ENCODE measurements around the gene FAM114A1.

Gene FAM114A1

DNA sequence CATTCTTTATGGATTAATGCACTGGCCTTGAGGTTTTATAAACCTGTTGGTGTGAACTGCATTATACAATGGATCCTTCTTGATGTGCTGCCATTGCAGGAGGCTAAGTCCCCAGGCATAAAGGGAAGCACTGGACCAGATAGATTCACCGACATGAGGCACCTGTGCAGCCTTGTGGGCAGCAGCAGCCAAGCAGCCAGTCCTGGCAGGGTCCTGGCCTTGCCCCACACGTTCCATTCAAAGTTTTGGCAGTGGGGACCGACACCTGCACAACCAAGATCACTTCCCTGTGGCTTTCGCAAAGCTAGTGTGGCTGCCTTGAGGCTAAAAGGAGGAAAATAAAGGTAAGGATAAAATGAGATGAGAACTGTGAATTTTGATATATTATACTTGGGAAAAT is 111.5 kb downstream of the FAM114A1 start:
- no peak overlapping the region for H3K4me3 ChIP-seq (ENCODE audit: low read depth, low read length)
- DNase-seq (ENCODE audit: low read depth): no peak
- TF ChIP-seq, protein P1, sequence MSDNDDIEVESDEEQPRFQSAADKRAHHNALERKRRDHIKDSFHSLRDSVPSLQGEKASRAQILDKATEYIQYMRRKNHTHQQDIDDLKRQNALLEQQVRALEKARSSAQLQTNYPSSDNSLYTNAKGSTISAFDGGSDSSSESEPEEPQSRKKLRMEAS (IDR thresholded peaks at IDR 0.05; ENCODE audit: low read depth, low read length): no peak
- TF ChIP-seq, protein P2, sequence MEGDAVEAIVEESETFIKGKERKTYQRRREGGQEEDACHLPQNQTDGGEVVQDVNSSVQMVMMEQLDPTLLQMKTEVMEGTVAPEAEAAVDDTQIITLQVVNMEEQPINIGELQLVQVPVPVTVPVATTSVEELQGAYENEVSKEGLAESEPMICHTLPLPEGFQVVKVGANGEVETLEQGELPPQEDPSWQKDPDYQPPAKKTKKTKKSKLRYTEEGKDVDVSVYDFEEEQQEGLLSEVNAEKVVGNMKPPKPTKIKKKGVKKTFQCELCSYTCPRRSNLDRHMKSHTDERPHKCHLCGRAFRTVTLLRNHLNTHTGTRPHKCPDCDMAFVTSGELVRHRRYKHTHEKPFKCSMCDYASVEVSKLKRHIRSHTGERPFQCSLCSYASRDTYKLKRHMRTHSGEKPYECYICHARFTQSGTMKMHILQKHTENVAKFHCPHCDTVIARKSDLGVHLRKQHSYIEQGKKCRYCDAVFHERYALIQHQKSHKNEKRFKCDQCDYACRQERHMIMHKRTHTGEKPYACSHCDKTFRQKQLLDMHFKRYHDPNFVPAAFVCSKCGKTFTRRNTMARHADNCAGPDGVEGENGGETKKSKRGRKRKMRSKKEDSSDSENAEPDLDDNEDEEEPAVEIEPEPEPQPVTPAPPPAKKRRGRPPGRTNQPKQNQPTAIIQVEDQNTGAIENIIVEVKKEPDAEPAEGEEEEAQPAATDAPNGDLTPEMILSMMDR (IDR thresholded peaks at IDR 0.05; ENCODE audit: low read depth, low read length): no peak
- no peak for TF ChIP-seq POLR2A (IDR thresholded peaks at IDR 0.05; ENCODE audit: extremely low read depth, insufficient read length)
- no peak for TF ChIP-seq MYC (IDR thresholded peaks at IDR 0.05; ENCODE audit: low read depth, low read length)

DNA sequence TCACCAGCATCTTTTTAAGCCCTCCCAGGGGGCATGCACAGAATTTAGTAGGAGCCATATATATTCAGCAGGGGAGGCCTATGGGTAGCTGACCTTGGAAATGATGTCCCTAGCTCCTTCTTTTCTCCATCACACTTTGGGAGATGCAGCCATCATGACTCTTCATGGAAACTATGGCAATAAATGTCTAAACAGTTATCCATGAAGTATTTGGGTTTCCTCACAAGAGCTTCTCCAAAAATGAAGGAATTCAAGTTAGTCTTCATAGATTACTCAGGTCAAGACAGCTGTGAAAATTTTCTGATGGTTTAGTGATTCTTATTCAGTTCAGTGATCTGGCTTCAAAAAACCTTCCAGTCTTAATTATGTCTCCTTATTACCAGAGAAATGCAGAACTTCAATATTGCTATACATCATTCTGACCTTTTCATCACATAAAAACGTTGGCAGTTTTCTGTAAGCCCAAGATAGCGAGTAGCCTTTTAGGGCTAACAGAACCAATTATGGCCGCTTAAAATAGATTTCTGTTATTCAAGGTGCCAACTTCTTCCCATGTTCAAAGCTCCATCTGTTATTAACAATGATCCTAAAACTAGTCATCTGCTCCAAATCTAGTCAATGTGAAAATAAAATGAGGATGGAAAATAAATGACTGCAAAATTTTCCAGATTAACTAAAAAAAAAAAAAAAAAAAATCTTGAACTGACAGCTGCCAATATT is 112.1 kb downstream of the FAM114A1 start:
- H3K4me3 ChIP-seq (ENCODE audit: low read depth, low read length): no peak overlapping the region
- TF ChIP-seq, protein P2 (IDR thresholded peaks at IDR 0.05; ENCODE audit: low read depth, low read length): no peak
- TF ChIP-seq, protein P1 (IDR thresholded peaks at IDR 0.05; ENCODE audit: low read depth, low read length): no peak
- TF ChIP-seq MYC (IDR thresholded peaks at IDR 0.05; ENCODE audit: low read depth, low read length): no peak
- no peak for TF ChIP-seq POLR2A (IDR thresholded peaks at IDR 0.05; ENCODE audit: extremely low read depth, insufficient read length)
- no peak for DNase-seq (ENCODE audit: low read depth)

DNA sequence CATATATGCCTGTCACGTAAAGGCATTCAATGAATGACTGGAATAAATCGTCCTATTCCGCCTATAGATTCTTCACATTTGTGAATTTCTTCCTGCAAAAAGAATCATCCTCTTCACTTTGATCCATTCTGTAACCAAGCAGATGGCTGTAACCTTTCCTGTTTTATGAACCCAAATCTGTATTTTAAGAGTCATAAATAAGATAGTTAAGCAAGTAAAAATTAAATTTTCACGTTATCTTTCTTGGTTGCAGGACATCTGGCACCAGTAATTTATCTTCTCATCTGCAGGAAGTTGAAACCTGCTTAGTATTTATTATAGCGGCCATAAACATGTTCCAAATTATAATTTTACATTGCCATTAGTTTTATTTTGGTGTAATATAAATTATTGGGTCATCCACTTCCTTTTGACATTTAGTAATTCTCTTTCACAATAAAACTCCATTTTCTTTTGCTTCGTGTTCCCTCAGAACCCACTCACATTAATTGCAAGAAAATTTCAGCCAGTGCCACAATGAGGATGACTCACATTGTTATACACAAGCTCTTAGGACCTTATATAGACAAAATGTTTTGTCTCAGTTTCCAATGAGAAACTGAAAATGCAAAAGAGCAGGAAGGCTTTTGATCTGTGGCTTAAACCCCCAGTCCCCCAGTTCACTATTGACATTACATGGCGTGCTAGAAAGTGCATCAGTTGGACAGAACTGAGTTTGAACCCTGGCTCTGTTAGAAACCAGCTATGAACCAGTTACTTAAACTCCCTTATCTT is 113.5 kb downstream of the FAM114A1 start:
- peak; percentile 29 for DNase-seq (ENCODE audit: low read depth)
- TF ChIP-seq, protein P1 (IDR thresholded peaks at IDR 0.05; ENCODE audit: low read depth, low read length): no peak
- TF ChIP-seq MYC (IDR thresholded peaks at IDR 0.05; ENCODE audit: low read depth, low read length): no peak
- H3K4me3 ChIP-seq (ENCODE audit: low read depth, low read length): no peak overlapping the region

DNA sequence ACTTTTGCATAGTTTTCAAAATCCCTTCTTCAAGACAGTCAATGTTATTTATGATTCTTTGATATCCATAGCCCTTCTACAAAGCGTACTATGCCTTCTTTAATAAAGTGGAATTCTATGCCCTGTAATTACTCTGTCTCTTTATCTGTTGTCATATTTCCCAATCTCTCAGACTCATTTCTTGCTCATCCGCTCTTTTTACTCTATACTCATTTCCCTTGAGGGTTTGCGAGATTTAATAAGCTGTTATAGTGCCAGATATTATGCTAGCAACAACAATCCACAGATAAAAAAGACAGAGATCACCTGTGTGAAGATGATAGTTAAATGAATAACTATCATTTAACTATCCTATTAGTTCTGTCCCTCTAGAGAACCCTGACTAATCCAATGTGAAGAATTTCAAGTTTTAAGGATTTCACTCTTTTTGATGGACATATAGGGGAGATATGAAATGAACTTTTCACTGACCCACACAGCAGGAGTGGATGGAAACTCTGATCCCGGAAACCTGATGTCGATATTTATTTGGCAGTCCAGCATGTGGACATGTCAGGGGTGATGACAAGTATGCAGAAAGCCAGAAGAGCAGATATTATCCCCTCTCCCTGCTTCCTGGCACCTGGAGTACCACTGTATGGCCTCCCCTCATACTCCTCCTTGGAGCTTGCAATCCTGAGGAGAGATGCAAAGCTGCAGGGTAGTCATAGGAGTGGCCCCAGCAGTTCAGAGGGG is 114.9 kb downstream of the FAM114A1 start:
- no peak for DNase-seq (ENCODE audit: low read depth)
- no peak for TF ChIP-seq MYC (IDR thresholded peaks at IDR 0.05; ENCODE audit: low read depth, low read length)
- no peak for TF ChIP-seq POLR2A (IDR thresholded peaks at IDR 0.05; ENCODE audit: extremely low read depth, insufficient read length)
- TF ChIP-seq, protein P1 (IDR thresholded peaks at IDR 0.05; ENCODE audit: low read depth, low read length): no peak
- TF ChIP-seq, protein P2 (IDR thresholded peaks at IDR 0.05; ENCODE audit: low read depth, low read length): no peak
- no peak overlapping the region for H3K4me3 ChIP-seq (ENCODE audit: low read depth, low read length)

DNA sequence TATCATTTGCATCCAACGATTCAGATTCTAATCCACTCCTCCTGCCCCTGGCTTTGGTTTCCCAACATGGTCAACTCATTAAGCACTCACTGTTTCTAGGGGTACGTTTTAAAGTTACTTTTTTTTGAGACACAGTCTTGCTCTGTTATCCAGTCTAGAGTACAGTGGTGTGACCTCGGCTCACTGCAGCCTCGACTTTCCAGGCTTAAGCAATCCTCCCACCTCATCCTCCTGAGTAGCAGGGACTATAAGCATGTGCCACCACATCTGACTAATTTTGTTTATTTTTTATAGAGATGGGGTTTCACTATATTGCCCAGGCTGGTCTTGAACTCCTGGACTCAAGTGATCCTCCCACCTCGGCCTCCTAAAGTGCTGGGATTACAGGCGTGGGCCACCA is 115.7 kb downstream of the FAM114A1 start:
- TF ChIP-seq MYC (IDR thresholded peaks at IDR 0.05; ENCODE audit: low read depth, low read length) (no peak), POLR2A (IDR thresholded peaks at IDR 0.05; ENCODE audit: extremely low read depth, insufficient read length) (no peak)
- TF ChIP-seq, protein P1 (IDR thresholded peaks at IDR 0.05; ENCODE audit: low read depth, low read length): no peak
- TF ChIP-seq, protein P2 (IDR thresholded peaks at IDR 0.05; ENCODE audit: low read depth, low read length): no peak
- H3K4me3 ChIP-seq (ENCODE audit: low read depth, low read length): no peak overlapping the region
- DNase-seq (ENCODE audit: low read depth): no peak
